ENCODE data around the gene CYB561D1.
A peak's percentile ranks its signal among the peaks of the same experiment; 100 is the strongest.

CYB561D1 gene

GRCh38 chr1:109517337-109517736 lies 23.4 kb downstream of the CYB561D1 start:
- Mint-ChIP-seq H3K27me3 (peaks cover 8% of the 10 kb centered on the region), H3K4me1 (ENCODE audit: low read depth) (no peaks in the 10 kb centered on the region), H3K36me3 (ENCODE audit: low read depth) (no peaks in the 10 kb centered on the region), H3K27ac (no peak overlapping the region), H3K4me3 (no peak overlapping the region), H3K9me3 (no peaks in the 10 kb centered on the region)
- intact Hi-C loops (cut with micrococcal nuclease) = no loop called here

GRCh38 chr1:109521002-109521951 lies 27.4 kb downstream of the CYB561D1 start:
- H3K27me3 Mint-ChIP-seq = peaks cover 8% of the 10 kb centered on the region
- no peaks in the 10 kb centered on the region for H3K4me1 Mint-ChIP-seq (ENCODE audit: low read depth)
- H3K27ac Mint-ChIP-seq = no peak overlapping the region
- intact Hi-C loops (cut with micrococcal nuclease) = no loop called here
- H3K9me3 Mint-ChIP-seq = no peaks in the 10 kb centered on the region
- H3K36me3 Mint-ChIP-seq (ENCODE audit: low read depth) = no peaks in the 10 kb centered on the region
- H3K4me3 Mint-ChIP-seq = no peak overlapping the region

GRCh38 chr1:109522026-109522425 lies 28.1 kb downstream of the CYB561D1 start:
- Mint-ChIP-seq H3K27me3 (peaks cover 8% of the 10 kb centered on the region), H3K9me3 (no peaks in the 10 kb centered on the region), H3K4me1 (ENCODE audit: low read depth) (no peaks in the 10 kb centered on the region), H3K27ac (no peak overlapping the region), H3K36me3 (ENCODE audit: low read depth) (no peaks in the 10 kb centered on the region), H3K4me3 (no peak overlapping the region)
- intact Hi-C loops (cut with micrococcal nuclease) = no loop called here

- intact Hi-C loops (cut with micrococcal nuclease) = no loop called here
- Mint-ChIP-seq H3K4me3 (no peak overlapping the region), H3K27ac (no peak overlapping the region), H3K27me3 (peaks cover 8% of the 10 kb centered on the region), H3K4me1 (ENCODE audit: low read depth) (no peaks in the 10 kb centered on the region), H3K36me3 (ENCODE audit: low read depth) (no peaks in the 10 kb centered on the region), H3K9me3 (no peaks in the 10 kb centered on the region)
Observed at GRCh38 chr1:109523706-109524105, 29.8 kb downstream of the CYB561D1 start.

- intact Hi-C loops (cut with micrococcal nuclease) = no loop called here
- Mint-ChIP-seq H3K27me3 (no peaks in the 10 kb centered on the region), H3K27ac (no peak overlapping the region), H3K36me3 (ENCODE audit: low read depth) (no peaks in the 10 kb centered on the region), H3K4me3 (no peak overlapping the region), H3K9me3 (no peaks in the 10 kb centered on the region), H3K4me1 (ENCODE audit: low read depth) (peaks cover 3% of the 10 kb centered on the region)
Observed at GRCh38 chr1:109527098-109527811, 33.4 kb downstream of the CYB561D1 start.

- Mint-ChIP-seq H3K27ac (no peak overlapping the region), H3K9me3 (no peaks in the 10 kb centered on the region), H3K4me1 (ENCODE audit: low read depth) (peaks cover 10% of the 10 kb centered on the region), H3K36me3 (ENCODE audit: low read depth) (no peaks in the 10 kb centered on the region), H3K4me3 (no peak overlapping the region), H3K27me3 (no peaks in the 10 kb centered on the region)
- intact Hi-C loops (cut with micrococcal nuclease) = no loop called here
Observed at GRCh38 chr1:109527846-109528695, 34.2 kb downstream of the CYB561D1 start.

GRCh38 chr1:109528712-109529111 lies 34.8 kb downstream of the CYB561D1 start:
- Mint-ChIP-seq H3K36me3 (ENCODE audit: low read depth) (no peaks in the 10 kb centered on the region), H3K9me3 (no peaks in the 10 kb centered on the region), H3K27me3 (no peaks in the 10 kb centered on the region), H3K27ac (no peak overlapping the region), H3K4me1 (ENCODE audit: low read depth) (peaks cover 10% of the 10 kb centered on the region), H3K4me3 (no peak overlapping the region)
- intact Hi-C loops (cut with micrococcal nuclease) = no loop called here

GRCh38 chr1:109529881-109530456 lies 36.1 kb downstream of the CYB561D1 start:
- no peaks in the 10 kb centered on the region for H3K27me3 Mint-ChIP-seq
- H3K36me3 Mint-ChIP-seq (ENCODE audit: low read depth) = no peaks in the 10 kb centered on the region
- H3K9me3 Mint-ChIP-seq = no peaks in the 10 kb centered on the region
- intact Hi-C loops (cut with micrococcal nuclease) = loop anchor here (5.0 to 10.0 kb wide), 2 partner anchors 103 to 265 kb away; partner anchors contain the start of gene PSMA5
- no peak overlapping the region for H3K27ac Mint-ChIP-seq
- no peak overlapping the region for H3K4me3 Mint-ChIP-seq
- peaks cover 17% of the 10 kb centered on the region for H3K4me1 Mint-ChIP-seq (ENCODE audit: low read depth)

- no peaks in the 10 kb centered on the region for H3K27me3 Mint-ChIP-seq
- peaks cover 17% of the 10 kb centered on the region for H3K4me1 Mint-ChIP-seq (ENCODE audit: low read depth)
- no peaks in the 10 kb centered on the region for H3K36me3 Mint-ChIP-seq (ENCODE audit: low read depth)
- no peak overlapping the region for H3K4me3 Mint-ChIP-seq
- H3K27ac Mint-ChIP-seq = no peak overlapping the region
- no peaks in the 10 kb centered on the region for H3K9me3 Mint-ChIP-seq
- intact Hi-C loops (cut with micrococcal nuclease) = loop anchor here (5.0 to 10.0 kb wide), 2 partner anchors 103 to 266 kb away; partner anchors contain the start of gene PSMA5
Observed at GRCh38 chr1:109530457-109531087, 36.7 kb downstream of the CYB561D1 start.

GRCh38 chr1:109531380-109531779 lies 37.5 kb downstream of the CYB561D1 start:
- Mint-ChIP-seq H3K4me1 (ENCODE audit: low read depth) (peaks cover 17% of the 10 kb centered on the region), H3K27ac (no peak overlapping the region), H3K27me3 (no peaks in the 10 kb centered on the region), H3K36me3 (ENCODE audit: low read depth) (no peaks in the 10 kb centered on the region), H3K4me3 (no peak overlapping the region), H3K9me3 (no peaks in the 10 kb centered on the region)
- intact Hi-C loops (cut with micrococcal nuclease) = loop anchor here (5.0 to 10.0 kb wide), 2 partner anchors 104 to 267 kb away; partner anchors contain the start of gene PSMA5

- intact Hi-C loops (cut with micrococcal nuclease) = loop anchor here (1.0 to 10.0 kb wide), 4 partner anchors 38 to 267 kb away; partner anchors contain the start of genes CYB561D1 and PSMA5
- Mint-ChIP-seq H3K36me3 (ENCODE audit: low read depth) (no peaks in the 10 kb centered on the region), H3K4me3 (no peak overlapping the region), H3K27ac (no peak overlapping the region), H3K9me3 (no peaks in the 10 kb centered on the region), H3K27me3 (no peaks in the 10 kb centered on the region), H3K4me1 (ENCODE audit: low read depth) (peaks cover 17% of the 10 kb centered on the region)
Observed at GRCh38 chr1:109531826-109532364, 38.0 kb downstream of the CYB561D1 start.

GRCh38 chr1:109532365-109533136 lies 38.7 kb downstream of the CYB561D1 start:
- peaks cover 17% of the 10 kb centered on the region for H3K4me1 Mint-ChIP-seq (ENCODE audit: low read depth)

More at GRCh38 chr1:109532365-109533136, 38.7 kb downstream of the CYB561D1 start:
- H3K36me3 Mint-ChIP-seq (ENCODE audit: low read depth) = no peaks in the 10 kb centered on the region
- intact Hi-C loops (cut with micrococcal nuclease) = loop anchor here (1.0 to 10.0 kb wide), 4 partner anchors 38 to 268 kb away; partner anchors contain the start of genes CYB561D1 and PSMA5
- H3K27ac Mint-ChIP-seq = peak overlapping the region; percentile 28
- H3K27me3 Mint-ChIP-seq = no peaks in the 10 kb centered on the region
- H3K4me3 Mint-ChIP-seq = peak overlapping the region; percentile 33
- H3K9me3 Mint-ChIP-seq = no peaks in the 10 kb centered on the region

All from dendritic cell treated with granulocyte-macrophage colony-stimulating factor and Interleukin-4, amounts not matched to agents 40 ng/mL and 50 ng/mL, for 4 days (primary cell).